ENCODE measurements around the gene CLPTM1.

CLPTM1 gene

DNA sequence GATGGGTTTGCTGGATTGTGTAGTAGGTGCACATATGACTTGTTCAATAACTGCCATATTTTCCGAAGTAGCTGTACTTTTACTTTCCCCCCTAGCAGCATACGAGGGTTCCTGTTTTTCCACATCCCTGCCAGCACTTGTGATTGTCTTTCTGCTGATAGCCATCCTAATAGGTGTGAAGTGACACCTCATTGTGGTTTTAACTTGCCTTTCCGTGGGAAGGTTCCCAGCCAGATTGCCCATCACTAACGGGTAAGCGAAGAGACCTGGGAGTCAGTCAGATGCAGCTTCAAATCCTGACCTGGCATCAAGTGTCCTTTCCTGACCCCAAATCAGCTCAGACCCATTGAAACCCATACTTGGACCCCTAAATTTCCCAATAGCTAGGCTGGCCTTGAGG, 4.5 kb downstream of the CLPTM1 start:
- TF ChIP-seq TAF1 (IDR thresholded peaks at IDR 0.05; ENCODE audit: borderline replicate concordance, insufficient read depth, low read length) = no peak
- TF ChIP-seq POLR2AphosphoS5 (IDR thresholded peaks at IDR 0.05; ENCODE audit: low read depth, low read length) = no peak
- TF ChIP-seq, protein P1, sequence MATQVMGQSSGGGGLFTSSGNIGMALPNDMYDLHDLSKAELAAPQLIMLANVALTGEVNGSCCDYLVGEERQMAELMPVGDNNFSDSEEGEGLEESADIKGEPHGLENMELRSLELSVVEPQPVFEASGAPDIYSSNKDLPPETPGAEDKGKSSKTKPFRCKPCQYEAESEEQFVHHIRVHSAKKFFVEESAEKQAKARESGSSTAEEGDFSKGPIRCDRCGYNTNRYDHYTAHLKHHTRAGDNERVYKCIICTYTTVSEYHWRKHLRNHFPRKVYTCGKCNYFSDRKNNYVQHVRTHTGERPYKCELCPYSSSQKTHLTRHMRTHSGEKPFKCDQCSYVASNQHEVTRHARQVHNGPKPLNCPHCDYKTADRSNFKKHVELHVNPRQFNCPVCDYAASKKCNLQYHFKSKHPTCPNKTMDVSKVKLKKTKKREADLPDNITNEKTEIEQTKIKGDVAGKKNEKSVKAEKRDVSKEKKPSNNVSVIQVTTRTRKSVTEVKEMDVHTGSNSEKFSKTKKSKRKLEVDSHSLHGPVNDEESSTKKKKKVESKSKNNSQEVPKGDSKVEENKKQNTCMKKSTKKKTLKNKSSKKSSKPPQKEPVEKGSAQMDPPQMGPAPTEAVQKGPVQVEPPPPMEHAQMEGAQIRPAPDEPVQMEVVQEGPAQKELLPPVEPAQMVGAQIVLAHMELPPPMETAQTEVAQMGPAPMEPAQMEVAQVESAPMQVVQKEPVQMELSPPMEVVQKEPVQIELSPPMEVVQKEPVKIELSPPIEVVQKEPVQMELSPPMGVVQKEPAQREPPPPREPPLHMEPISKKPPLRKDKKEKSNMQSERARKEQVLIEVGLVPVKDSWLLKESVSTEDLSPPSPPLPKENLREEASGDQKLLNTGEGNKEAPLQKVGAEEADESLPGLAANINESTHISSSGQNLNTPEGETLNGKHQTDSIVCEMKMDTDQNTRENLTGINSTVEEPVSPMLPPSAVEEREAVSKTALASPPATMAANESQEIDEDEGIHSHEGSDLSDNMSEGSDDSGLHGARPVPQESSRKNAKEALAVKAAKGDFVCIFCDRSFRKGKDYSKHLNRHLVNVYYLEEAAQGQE (IDR thresholded peaks at IDR 0.05; ENCODE audit: insufficient read depth in 1 of 2, low read depth in 2 of 2, low read length in 2 of 2) = no peak
- no peak for TF ChIP-seq SIN3A (IDR thresholded peaks at IDR 0.05; ENCODE audit: borderline replicate concordance, insufficient read depth, low read length)
- TF ChIP-seq FOXP2 (optimal IDR thresholded peaks at IDR 0.05; ENCODE audit: borderline replicate concordance, extremely low read depth, extremely low read length, insufficient read depth) = no peak

DNA sequence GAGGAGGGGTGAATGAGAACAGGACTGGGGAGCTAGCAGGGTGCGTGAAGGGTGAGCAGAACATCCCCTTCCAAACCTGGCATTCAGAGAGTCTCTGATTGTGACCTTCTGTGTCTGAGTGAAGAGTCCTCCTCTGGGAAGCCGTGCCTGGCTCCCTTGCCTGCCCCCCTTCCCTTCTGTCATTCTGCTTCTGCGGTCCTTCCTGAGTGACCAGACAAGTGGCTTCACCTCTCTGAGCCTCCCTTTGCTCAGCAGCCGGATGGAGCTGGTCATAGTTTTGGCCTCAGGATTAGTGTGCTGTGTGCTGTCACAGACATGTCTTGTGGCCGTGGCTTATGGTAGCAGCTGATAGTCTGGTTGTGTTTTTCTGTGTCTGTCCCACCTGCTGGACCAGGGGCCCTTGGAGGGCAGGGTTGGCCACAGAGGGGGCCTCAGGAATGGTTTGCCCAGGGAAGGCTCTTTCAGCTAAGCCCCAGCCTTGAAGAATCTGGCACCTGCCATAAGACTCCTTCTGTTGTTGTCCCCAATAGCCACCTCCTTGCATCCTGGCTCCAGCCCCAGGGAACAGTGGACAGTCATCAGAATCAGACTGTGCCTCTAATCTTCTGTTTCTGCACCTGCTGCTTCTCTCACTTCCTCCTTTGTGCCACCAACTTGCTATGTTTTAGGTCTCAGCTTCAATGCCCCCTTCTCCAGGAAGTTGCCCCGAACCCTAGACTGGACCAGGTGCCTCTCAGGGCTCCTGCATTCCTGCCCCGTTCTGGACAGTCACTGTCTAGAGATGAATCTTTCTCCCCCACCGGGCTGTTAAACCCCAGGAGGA, 5.9 kb downstream of the CLPTM1 start:
- TF ChIP-seq SIN3A (IDR thresholded peaks at IDR 0.05; ENCODE audit: borderline replicate concordance, insufficient read depth, low read length) (no peak), TAF1 (IDR thresholded peaks at IDR 0.05; ENCODE audit: borderline replicate concordance, insufficient read depth, low read length) (no peak), POLR2AphosphoS5 (IDR thresholded peaks at IDR 0.05; ENCODE audit: low read depth, low read length) (no peak), FOXP2 (optimal IDR thresholded peaks at IDR 0.05; ENCODE audit: borderline replicate concordance, extremely low read depth, extremely low read length, insufficient read depth) (no peak)
- TF ChIP-seq, protein P1 (IDR thresholded peaks at IDR 0.05; ENCODE audit: insufficient read depth in 1 of 2, low read depth in 2 of 2, low read length in 2 of 2) = no peak

DNA sequence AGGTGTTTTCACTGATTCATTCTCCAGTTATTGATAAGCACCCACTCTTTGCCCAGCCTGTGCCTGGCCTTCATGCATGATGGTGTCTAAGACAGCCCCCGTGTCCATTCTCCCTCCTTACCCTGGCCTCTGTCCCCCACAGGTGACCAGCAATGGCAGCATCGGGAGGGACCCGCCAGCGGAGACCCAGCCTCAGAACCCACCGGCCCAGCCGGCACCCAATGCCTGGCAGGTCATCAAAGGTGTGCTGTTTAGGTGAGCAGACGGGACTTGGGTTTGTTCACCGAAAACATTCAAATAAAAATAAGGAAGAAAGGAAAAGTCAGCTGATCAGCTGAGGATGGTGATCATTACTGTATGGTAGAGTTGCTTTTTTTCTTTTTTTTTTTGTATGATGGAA, 6.6 kb downstream of the CLPTM1 start:
- TF ChIP-seq, protein P1 (IDR thresholded peaks at IDR 0.05; ENCODE audit: insufficient read depth in 1 of 2, low read depth in 2 of 2, low read length in 2 of 2) = no peak
- TF ChIP-seq FOXP2 (optimal IDR thresholded peaks at IDR 0.05; ENCODE audit: borderline replicate concordance, extremely low read depth, extremely low read length, insufficient read depth) = no peak
- TF ChIP-seq SIN3A (IDR thresholded peaks at IDR 0.05; ENCODE audit: borderline replicate concordance, insufficient read depth, low read length) = no peak
- no peak for TF ChIP-seq POLR2AphosphoS5 (IDR thresholded peaks at IDR 0.05; ENCODE audit: low read depth, low read length)
- TF ChIP-seq TAF1 (IDR thresholded peaks at IDR 0.05; ENCODE audit: borderline replicate concordance, insufficient read depth, low read length) = no peak

DNA sequence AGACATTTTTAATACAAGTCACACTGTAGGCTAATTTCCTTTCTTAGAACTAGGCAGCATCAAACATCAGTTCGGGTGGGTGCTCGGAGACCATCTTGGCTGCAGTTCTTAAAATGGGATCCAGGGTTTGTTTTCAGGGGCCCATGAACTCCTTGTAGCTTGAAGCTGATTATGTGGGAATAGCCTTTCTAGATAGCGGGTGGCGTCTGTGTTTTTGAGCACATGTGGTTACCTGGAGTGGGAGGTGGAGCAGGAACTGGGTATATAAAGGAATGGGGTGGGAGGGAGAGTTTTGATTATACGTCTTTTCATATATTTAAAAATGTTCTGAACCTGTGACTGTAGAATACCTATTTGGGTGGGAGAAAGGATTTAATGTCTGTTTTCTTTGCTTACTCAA, 12.9 kb downstream of the CLPTM1 start:
- TF ChIP-seq SIN3A (IDR thresholded peaks at IDR 0.05; ENCODE audit: borderline replicate concordance, insufficient read depth, low read length) (no peak), FOXP2 (optimal IDR thresholded peaks at IDR 0.05; ENCODE audit: borderline replicate concordance, extremely low read depth, extremely low read length, insufficient read depth) (no peak), TAF1 (IDR thresholded peaks at IDR 0.05; ENCODE audit: borderline replicate concordance, insufficient read depth, low read length) (no peak)
- TF ChIP-seq, protein P1 (IDR thresholded peaks at IDR 0.05; ENCODE audit: insufficient read depth in 1 of 2, low read depth in 2 of 2, low read length in 2 of 2) = no peak
